Measurements from ENCODE around the gene SLC35D1. TPM values are rescaled to one million over a fixed set of nuclear protein-coding genes. Genes with fewer than 3 reads are reported as not detected.

Gene SLC35D1
- total and polyA plus RNA-seq, 2 of the 8 experiments (the other 6 are each of a cell fraction or from before 2014, with no cell fraction given): 1.2 to 2.7 TPM

GRCh38 chr1:67060811-67061218 lies 6.9 kb upstream of the SLC35D1 start (continued):
- TF ChIP-seq CHD7 (IDR thresholded peaks at IDR 0.05; ENCODE audit: insufficient replicate concordance, low read length) (no peak), SP1 (IDR thresholded peaks at IDR 0.05; ENCODE audit: low read depth, low read length) (no peak), TBP (IDR thresholded peaks at IDR 0.05; ENCODE audit: low read depth, low read length) (no peak), RNF2 (IDR thresholded peaks at IDR 0.05; ENCODE audit: borderline replicate concordance, low read depth, low read length, missing control alignments, poor library complexity, severe bottlenecking) (no peak), SIN3A (conservative IDR thresholded peaks at IDR 0.05 in 1 of 2, IDR thresholded peaks at IDR 0.05 in 1 of 2; ENCODE audit: low read depth in 1 of 2, low read length in 2 of 2) (no peak), YY1 (IDR thresholded peaks at IDR 0.05; ENCODE audit: low read depth, low read length) (no peak), E2F6 (IDR thresholded peaks at IDR 0.05) (no peak), KDM5A (IDR thresholded peaks at IDR 0.05; ENCODE audit: low read length) (no peak), POLR2A (IDR thresholded peaks at IDR 0.05; ENCODE audit: control extremely low read depth in 1 of 2, low read depth in 2 of 2, low read length in 2 of 2) (no peak)
